ENCODE data around the gene OPCML.

The OPCML gene

DNA sequence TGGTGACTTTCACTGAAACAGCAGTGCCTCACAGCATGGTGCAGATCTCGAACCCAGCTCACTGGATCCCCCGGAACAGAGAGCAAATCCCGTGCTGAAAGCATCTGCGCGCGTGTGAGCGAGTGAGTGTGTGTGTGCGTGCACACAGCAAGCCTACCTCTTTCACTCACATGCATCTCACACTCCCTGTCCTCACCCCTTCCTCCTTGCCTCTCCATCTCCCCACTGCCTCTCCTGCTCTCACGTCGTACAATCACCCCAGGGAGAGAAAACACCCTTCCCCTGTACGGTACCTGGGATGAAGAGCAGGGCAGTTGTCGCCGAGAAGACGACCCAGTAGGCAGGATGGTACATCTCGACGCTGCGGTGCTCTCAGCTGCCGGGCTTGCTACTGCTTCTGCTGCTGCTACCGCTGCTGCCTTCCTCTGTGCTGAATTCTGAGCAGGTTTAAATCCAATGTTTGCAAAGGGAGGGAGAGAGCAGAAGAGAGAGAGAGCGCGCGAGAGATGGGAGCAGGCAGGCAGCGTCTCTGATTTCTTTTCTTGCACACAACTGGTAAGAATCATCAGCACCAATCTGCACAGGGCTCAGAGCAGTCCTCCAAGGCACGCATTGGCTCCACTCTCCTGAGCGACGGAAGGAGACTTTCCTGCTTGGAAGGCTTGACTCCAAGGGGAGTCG lies at the start of gene OPCML:
OPCML (minus strand) TSS at position 531 of the 681 bp plus-strand sequence.
- no peak for DNase-seq

GRCh38 chr11:133581091-133581490 lies 48.8 kb upstream of the OPCML start:
- DNase-seq: no peak

GRCh38 chr11:133579165-133580031 lies 47.1 kb upstream of the OPCML start:
- DNase-seq: no peak

- DNase-seq: no peak
Observed at GRCh38 chr11:133577403-133577802, 45.1 kb upstream of the OPCML start.

GRCh38 chr11:133576351-133576750 lies 44.0 kb upstream of the OPCML start:
- DNase-seq: no peak

GRCh38 chr11:133573081-133573480 lies 40.8 kb upstream of the OPCML start:
- no peak for DNase-seq

GRCh38 chr11:133570376-133570775 lies 38.1 kb upstream of the OPCML start:
- DNase-seq: no peak

DNA sequence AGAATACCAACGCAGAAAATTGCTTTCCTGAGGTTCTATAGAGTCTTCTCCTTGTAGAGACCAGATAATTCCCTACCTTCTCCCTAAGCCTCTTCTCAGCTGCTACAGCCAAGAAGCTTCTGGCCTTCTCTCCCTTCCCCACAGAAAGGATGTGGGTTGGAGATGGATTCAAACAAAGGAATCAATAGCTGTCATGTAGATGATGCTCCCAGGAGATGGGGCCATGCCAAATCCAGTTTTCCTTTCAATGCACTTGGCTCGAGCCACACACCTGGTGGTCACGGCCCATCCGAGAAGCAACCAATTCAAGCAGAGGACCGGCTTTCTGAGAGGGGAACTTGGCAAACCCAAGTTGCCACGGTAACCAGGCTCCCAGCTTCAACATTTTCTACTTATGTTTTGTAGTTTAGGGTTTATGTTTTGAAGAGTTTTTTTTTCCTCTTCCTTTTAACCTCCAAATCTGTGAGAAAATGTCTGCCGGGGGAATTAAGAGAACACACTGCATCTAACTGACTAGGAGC lies 31.3 kb upstream of the OPCML start:
- no peak for DNase-seq

GRCh38 chr11:133560472-133560855 lies 28.2 kb upstream of the OPCML start:
- DNase-seq: no peak

DNA sequence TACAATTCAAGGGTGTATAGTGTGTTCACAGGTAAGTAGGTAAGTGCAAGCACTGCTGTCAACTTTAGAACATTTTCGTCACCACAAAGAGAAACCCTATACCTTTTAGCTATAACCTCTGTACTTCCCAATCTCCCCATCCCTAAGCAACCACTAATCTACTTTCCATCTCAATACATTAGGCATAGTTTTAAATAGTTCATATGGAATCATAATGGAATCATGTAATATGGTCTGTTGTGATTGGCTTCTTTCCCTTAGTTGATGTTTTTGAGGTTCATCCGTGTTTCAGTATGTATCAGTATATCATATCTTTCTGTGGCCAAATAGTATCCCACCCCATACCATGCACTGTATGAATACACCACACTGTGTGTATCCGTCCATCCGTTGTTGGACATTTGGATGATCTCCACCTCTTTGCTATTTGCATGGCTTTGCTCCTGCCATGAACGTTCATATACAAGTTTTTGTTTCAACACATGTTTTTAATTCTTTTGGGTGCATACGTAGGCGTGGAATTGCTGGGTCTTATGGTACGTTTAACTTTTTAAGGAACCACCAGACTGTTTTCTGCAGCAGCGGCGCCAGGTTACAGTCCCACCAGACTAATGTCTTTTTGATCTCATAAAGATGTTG lies 27.7 kb upstream of the OPCML start:
- no peak for DNase-seq

- no peak for DNase-seq
Observed at GRCh38 chr11:133559382-133559781, 27.1 kb upstream of the OPCML start.

GRCh38 chr11:133555034-133555433 lies 22.7 kb upstream of the OPCML start:
- no peak for DNase-seq

DNA sequence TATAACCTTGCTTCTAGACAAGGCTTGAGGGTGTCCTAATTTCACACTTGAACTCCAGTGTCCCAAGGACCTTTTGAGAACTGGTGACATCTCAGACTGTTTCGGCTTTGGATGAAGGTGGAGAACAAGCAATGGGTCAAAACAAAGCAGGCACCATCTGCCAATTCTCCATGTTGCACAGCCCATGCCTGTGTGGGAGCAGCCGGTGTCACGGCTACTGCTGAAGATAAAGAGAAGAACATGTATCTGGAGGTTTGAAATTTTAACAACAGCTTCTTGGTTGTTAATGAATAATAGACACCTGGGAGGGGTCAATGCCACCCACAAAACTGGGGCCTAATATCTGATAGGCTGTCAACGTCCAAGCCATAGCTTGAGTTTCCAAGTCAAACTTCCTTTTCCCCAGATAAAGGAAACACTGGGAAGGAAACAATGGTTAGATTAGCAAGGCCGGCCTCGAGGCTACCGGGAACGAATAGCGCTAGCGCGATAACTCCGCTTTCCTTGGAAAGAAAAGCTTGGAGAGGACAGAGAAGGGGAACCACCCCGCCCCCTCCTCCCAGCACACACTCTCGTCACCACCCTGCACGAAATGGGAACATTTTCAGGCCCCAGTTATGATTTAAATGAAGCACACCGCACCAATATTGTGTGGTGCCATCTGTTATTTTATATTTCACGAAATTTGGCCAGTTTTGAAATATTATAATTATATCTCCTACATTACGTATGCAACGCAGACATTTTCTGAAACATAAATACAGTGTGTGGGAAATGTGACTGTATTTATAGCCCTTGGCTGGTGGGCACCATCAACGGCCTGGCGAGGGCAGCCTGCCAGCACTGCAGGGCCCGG lies 21.8 kb upstream of the OPCML start:
- DNase-seq: no peak

- DNase-seq: no peak
Observed at GRCh38 chr11:133552938-133553337, 20.6 kb upstream of the OPCML start.

DNA sequence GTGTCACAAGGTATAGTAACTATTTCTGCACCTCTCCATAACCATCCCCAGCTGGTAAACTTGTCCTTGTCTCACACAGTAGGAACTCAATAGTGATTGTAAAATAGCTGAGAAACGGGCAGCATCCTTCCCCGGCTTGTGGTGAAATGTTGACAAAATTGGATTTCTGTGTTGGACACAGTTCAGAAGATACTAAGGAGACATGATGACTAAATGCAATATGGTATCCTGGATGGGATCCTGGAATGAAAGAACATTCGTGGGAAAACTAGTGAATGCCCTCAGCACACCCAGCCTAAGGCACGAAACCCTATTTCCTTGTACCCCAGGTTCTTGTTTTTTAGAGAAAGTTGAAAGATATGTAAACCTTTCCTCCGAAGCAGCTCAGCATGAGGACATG lies 18.8 kb upstream of the OPCML start:
- no peak for DNase-seq

DNA sequence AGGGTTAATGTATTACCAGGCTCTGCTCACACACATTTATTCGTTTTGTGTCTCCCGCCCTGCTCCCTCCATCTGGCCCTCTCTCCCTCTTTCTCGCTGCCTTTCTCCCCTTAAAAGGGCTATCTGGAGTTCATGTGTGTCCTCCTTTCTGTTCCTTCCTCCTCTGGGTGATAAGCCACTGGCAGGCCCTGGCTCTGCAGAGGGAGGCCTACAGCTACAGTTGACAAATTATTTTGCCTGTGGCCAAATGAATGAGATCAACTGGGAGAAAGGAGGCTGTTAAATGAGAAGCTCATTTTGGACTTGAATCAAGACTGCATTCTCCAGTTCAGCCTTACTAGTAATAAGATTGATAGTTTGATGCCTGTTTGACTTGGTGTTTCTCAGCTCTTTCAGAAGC lies 17.5 kb upstream of the OPCML start:
- DNase-seq: no peak

DNA sequence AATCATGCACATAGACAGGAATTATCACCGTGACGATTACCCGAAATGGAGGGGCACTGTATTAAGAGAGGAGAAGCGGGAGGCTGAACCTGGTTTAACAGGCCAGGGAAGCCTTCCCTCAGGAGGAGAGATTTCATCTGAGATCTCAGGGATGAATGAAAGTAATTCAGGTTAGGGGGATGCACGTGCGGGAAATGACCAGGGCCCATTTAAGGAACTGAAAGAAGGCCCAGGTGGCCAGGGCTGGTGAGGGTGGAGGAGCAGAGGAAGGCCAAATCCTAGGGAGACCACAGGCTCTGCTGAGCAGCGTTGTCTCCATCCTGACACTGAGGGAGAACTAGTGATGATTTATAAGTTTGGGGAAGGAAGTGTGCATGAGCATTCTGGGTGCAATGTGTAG lies 16.3 kb upstream of the OPCML start:
- no peak for DNase-seq

DNA sequence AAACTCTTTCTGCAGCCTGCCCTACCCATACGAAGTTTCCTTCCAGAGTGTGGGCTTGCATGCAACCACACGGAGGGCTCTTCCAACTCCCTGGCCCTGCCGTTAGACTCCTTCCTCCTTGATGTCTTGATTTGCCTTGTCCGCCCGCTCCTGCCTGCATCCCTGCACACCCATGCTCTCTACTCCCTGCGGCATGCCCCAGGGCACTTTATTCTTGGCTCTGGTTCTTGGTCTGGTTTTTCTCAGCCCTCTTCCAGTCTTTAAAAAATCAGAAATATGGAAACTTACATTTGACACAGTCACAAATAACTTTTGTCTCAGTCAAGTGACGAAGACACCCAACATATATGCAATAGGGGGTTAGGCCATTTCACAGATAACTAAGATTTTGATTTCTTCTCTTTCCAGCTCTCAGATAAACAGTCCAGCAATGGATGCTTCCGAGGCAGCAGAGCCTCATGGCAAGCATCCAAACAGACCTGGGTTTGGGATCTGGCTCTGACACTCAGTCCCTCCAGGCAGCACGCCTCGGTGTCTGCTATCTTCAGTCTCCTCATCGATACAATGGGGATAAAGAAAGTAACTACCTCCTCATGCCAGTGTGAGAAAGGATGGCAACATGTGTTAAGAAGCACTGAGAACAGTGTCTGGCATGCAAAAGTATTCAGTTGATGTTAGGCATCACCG lies 15.7 kb upstream of the OPCML start:
- DNase-seq: no peak

- DNase-seq: no peak
Observed at GRCh38 chr11:133545199-133545803, 13.0 kb upstream of the OPCML start.

DNA sequence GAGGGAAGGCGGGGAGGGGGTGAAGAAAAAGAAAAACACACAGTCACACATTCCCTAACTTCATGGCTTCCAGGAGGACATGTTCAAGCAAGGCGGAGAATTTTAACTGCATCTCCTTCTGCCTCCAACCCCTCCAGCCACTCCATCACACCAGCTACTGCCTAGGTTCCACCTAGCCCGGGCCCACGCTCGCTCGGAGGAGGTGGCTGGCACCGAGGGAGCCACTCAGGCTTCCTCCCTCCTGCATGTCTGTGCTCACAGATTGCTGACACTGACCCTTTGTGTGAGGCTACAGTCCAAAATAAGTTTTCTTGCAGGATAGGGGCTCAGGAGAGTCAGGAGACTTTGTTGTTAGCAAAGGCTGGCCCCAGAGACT lies 9.4 kb upstream of the OPCML start:
- DNase-seq: no peak

- no peak for DNase-seq
Observed at GRCh38 chr11:133541021-133541719, 8.9 kb upstream of the OPCML start.
